CD4-positive, alpha-beta T cell treated with Interferon gamma for 1 hour (primary cell): Measurements from ENCODE around the gene UTP3.
"Not testable (repeated sequence)": the region's sequence is repeated elsewhere in the genome, so short reads cannot be mapped to it uniquely, and the experiment has no call there.

Source experiments
- DNase-seq: peaks from one replicate; pipeline ENCODE4 v3.0.0-alpha.2; 2020

Gene UTP3, protein sequence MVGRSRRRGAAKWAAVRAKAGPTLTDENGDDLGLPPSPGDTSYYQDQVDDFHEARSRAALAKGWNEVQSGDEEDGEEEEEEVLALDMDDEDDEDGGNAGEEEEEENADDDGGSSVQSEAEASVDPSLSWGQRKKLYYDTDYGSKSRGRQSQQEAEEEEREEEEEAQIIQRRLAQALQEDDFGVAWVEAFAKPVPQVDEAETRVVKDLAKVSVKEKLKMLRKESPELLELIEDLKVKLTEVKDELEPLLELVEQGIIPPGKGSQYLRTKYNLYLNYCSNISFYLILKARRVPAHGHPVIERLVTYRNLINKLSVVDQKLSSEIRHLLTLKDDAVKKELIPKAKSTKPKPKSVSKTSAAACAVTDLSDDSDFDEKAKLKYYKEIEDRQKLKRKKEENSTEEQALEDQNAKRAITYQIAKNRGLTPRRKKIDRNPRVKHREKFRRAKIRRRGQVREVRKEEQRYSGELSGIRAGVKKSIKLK

DNA sequence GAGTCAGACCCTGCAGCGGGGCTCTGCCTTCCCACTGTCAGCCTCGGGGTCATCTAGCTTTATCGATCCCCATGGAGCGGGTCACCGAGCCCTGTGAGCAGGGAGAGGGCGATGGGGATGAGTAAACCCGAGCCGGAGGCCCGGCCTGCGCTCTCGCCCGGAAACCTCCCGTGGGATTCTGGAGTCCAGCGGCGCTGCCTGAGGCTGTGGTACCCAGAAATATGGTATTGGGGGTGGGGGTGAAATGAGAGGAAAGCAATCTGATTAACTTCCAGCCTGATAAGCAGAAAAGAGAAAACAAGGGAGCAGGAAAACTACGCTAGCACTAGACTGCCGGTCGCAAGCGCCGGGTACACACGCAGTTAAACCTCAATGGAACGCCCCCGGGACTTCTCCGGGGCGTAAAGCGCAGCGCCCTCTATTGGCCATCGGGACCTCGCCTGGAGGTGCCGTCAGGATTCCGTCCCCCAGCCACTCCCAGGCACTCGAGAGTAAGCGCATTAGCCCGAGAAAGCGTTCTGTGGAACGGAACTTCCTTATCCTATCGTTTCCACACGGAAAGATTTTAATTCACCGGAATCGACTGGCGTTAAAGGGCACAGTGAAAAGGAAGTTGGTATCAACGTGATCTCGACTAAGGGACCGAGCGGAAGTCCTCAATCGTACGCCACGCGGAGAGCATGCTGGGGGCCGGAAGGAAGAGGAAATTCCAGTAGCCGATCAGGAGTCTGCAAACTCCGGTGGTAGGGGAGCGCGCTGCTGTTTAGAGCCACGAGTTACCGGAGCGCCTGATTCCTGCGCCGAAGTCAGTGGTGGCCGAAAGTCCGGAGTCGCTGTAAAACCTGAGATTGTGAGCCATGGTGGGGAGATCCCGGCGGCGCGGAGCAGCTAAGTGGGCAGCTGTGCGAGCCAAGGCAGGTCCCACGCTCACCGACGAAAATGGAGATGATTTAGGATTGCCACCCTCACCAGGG, at the start of gene UTP3:
Gene UTP3, plus strand, starts transcription at position 712 of the 974 bp plus-strand sequence. Its CDS starts 146 bp downstream, at position 858.
- peak; percentile 90 for DNase-seq

DNA sequence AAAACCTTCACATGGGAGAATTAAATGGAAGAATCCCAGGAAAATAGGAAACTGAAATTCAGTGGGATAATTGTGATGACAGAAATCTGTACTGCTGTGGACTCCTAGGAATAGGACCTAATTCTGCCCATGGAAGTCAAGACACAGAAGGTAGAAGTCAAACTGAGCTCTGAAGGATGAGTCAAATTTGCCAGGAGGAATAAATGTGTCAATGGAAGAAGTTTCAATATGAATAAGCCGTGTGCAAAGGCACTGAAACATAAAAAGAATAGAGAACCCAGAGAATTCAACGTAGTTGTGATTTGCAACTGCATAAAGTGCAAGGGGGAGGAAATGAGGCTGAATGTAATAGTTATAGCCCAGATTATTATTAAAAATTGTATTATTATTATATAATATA, 48.1 kb upstream of the UTP3 start:
- no peak for DNase-seq

DNA sequence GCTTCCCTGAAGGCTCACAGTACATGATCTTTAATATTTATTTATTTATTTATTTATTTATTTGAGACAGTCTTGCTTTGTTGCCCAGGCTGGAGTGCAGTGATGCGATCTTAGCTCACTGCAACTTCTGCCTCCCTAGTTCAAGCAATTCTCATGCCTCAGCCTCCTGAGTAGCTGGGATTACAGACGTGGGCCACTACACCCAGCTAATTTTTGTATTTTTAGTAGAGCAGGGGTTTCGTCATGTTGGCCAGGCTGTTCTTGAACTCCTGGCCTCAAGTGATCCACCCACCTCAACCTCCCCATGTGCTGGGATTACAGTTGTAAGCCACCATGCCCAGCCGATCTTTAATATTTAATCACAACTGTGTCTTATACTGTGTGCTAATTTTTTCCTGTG, 37.6 kb upstream of the UTP3 start:
- DNase-seq = not testable (repeated sequence)

DNA sequence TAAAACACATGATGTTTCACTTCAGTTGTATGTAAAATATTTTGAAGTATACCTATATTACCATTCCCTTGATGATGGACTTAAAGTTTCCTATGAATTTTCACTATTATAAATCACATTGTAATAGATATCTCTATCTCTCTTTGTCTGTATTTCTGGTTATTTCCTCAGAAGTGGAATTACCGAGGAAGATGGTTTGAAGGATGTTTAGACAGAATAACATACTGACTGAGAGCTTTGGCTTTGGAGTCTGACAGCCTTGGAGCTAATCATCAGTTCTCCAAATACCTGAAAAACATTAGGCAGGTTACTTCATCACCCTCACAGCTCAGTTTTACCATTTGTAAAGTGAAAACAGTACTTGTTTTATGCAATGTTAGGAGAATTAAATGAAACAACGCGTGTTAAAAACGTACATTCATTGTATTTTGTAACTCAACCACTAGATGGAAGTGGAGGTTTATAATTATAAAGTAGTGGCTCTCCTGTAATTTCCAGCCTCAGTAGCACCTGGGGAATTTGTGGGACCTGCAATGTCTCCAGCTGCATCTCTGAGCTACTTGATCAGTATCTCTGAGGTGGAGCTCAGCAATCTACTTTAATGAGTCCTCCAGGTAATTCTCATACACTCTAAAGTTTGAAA, 36.3 kb upstream of the UTP3 start:
- no peak for DNase-seq

DNA sequence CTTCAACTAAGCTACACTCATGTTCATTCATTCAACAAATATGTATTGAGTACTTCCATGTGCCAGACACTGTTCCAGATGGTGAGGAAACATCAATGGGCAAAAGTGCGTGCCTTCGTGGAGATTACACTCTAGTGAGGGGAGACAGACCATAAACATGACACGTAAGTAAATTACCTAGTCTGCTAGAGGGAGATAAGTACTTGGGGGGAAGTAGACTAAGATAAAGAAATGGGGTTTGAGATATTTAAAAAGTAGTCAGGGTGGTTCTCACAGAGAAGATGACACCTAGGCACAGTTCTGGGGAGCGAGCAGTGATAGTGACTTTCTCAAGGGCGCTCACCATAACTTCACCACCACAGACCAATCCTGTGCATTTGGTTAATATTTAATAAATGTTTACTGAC, 33.7 kb upstream of the UTP3 start:
- no peak for DNase-seq

DNA sequence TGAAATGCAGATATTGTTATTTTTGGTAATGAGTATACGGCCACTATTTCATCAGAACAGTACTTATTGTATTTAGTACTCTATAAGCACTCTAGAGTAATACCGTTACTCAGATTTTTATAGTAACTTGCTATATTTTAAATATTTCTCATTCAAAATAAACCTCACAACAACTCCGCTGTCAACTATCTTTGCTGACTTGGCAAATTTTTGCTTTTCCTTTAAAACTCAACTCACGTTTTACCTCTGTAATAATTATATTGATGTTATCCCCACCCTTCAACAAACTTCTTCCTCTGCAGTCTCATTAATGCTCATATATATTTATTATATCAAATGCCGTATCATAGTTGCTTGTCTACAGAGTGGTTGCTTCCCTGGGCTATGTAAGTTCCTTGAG, 31.0 kb upstream of the UTP3 start:
- no peak for DNase-seq

DNA sequence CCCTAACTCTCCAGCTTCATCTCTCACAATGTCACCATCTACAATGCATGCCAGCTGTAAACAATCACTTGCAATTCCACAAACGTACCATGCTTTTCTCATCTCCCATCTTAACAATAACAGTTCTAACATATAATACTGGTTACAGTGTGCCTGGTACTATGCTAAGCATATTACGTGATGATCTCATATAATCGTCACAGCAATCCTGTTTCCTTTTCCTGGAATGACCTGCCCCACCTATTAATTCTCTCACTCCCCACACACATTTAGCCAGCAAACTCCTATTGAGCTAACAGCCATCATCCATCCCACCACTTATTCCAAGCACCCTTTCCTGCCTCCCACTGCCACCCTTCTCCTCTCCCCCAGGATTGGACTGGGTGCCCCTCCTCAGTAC, 29.9 kb upstream of the UTP3 start:
- DNase-seq = no peak

DNA sequence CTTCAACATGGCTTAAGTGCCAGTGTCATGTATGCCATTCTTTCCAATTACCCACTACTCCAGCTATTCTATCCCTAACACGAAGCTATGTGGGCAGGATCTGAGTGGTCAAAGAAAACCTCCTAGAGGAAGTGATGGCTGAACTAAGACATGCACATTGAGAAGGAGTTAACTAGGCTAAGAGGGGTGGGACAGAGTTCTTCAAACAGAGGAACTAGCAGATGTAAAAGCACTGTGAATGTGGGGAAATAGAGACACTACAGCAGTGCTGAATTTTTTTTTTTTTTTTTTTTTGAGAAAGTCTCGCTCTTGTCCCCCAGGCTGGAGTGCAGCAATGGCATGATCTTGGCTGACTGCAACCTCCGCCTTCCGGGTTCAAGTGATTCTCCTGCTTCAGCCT, 28.2 kb upstream of the UTP3 start:
- no peak for DNase-seq

DNA sequence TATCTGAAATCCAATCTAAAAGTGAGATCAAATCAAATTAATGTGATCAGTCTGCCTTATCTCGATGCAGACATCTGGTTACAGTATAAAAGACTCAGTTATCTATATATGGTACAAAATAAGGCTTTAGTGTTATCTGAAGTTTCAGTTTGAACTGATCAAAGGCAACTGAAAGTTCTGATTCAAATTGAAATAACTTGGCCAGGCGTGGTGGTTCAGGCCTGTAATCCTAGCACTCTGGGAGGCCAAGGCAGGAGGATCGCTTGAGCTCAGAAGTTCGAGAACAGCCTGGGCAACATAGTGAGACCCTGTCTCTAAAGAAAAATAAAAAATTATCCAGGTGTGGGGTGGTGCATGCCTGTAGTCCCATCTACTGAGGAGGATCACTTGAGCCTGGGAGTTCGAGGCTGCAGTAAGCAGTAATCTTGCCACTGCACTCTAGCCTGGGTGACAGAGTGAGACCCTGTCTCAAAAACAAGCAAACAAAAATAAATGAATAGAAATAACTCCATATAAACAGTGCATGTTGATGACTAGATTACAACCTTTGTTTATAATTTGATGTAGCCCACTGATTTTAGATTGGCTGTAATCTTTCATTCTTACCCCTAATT, 26.9 kb upstream of the UTP3 start:
- not testable (repeated sequence) for DNase-seq

DNA sequence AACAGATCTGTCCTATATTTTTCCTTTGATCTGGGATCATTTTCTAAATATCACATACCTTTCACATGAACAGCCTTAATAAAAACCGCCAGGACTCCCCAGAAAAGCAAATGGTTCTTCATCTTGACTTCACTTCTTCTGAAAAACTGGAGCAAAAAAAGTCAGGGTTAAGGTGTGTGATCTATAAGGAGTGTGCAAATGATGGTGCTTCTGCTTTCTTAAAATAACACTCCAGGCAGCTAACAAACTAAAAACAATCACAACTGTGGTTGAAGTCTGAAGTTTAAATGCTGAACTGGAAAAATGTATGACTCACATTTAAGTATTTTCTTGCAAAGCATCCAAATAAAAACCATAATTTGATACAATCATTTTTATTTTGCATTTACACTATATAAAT, 22.0 kb upstream of the UTP3 start, which contains the start of gene JCHAIN:
Gene JCHAIN, minus strand, starts transcription at position 140 of the 400 bp plus-strand sequence. Its CDS starts 18 bp downstream, at position 122.
- DNase-seq = no peak

DNA sequence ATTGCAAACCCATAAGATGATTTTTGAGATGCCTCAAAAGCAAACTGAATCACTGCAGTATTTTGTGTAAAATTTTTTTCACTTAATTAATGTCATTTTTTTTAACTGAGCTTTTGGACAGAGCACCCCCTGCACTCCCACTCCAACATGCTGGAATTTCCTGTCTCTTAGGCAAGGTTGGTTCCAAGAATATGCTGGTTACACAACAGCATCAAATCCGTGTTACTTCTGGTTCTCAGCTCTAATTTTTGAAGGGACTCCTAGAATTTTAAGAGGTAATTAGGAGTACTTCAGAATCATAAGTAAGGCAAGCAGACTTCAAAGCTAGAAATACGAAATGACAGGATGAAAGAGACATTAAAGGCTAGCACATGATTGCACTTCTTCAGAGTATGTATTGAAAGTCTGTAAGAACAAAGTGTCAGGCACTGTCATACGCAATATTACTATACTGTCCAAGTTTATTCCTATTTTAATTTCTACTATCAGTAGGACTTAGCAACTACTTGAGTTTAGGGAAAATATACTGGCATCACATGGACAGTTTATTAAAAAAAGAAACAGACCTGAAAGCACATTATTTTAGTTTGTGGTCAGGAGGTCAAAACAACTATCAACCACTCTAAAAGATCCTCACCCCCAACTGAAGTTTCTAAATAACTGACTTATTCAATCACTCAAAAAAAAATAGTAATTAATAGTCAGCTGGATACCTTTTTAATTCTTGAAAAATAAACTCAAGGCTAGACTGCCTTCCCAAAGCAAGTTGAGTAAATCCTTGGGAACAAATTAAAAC, 20.4 kb upstream of the UTP3 start:
- DNase-seq = no peak

DNA sequence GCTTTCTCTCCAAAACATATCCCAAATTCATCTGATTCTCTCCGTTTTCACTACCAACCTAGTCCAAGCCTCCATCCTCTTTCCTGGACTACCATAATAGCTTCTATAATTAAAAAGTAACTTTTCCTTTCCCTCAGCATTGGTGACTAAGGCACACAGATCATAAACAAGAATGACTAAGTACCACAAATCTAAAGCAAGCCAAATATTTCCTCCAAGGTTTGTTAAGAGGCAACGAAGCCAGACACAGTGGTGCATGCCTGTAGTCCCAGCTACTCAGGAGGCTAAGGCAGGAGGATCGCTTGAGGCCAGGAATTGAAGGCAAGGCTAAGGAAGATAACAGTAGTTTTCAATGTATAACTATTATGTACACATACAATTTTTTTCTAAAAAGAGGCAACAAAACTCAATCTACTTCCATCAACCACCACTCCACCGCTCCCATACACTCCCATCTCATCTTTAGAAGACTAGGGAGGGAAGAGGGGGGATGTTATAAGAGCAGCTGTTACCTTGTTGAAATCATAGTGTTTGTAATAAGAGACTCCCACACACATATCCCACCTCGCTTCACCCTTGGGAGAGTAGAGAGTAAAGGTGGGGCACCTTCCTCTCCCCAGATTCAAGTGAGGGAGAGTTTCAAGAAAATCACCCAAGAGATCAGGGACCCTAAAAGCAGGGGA, 17.9 kb upstream of the UTP3 start:
- no peak for DNase-seq

DNA sequence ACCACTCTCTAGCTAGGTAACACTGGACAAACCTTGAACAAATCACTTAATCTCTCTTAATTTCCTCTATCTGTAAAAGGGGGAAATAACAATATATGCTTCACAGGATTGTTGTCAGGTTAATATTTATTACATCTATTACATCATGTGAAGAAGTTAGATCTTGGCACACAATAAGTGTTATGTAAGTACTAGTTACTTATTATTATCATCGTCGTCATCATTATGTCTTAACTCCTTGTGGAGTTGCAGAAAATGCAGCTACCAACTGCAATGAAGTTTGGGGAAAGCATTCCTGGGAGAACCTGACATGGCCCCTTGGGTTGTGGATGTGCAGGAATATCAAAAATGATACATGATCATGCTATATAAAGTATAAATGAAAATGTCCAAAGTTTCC, 17.2 kb upstream of the UTP3 start:
- no peak for DNase-seq

DNA sequence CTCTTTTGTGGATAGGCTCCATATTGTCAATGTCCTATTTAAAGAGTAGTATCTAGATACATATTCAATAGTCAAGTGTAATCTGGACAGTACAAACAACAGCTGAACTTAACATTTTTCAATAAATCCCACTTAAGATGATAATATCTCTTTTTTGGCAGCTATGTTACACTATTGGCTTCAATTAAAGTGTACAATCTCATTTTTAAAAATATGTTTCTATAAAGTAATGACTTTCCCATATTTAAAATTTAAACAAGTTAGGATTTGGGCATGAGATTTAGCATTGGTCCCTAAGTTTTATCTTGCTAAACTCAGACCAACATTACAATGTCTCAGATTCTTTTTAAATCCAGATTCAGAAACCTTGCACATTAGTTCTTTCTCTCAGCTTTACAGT, 14.1 kb upstream of the UTP3 start:
- no peak for DNase-seq

DNA sequence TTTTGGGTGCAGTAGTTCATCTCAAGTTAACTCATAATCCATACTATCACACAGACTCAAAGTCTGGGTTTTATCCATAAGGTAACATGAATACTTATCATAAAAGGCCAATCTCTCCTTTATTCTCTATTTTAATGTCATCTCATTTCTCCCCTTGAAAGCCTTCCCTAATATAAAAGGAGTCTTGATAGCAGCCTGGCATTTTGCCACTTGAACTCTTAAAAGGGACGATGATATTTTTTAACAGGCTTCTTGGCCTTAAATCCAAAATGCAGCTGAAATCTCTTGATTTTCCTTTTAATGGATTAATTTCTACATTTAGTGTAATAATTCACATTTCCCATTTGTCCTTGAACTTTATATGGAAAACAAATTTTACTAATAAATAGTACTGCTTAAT, 13.6 kb upstream of the UTP3 start:
- no peak for DNase-seq

DNA sequence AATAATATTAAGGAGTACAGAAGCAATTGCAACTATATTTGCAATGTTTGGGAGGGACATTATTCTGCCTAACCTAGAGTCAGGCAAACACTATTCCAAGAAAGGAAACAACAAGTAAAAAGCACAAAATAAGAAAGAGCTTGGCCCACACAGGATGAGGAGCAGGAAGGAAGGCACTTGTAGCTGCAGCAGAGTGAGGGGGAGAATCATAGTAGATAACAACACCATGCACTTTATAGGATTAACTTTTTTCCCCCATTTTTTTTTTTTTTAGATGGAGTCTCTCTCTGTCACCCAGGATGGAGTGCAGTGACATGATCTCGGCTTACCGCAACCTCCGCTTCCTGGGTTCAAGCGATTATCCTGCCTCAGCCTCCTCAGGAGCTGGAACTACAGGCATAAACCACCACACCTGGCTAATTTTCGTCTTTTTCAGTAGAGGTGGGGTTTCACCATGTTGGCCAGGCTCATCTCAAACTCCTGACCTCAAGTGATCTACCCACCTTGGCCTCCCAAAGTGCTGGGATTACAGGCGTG, 11.7 kb upstream of the UTP3 start:
- no peak for DNase-seq

DNA sequence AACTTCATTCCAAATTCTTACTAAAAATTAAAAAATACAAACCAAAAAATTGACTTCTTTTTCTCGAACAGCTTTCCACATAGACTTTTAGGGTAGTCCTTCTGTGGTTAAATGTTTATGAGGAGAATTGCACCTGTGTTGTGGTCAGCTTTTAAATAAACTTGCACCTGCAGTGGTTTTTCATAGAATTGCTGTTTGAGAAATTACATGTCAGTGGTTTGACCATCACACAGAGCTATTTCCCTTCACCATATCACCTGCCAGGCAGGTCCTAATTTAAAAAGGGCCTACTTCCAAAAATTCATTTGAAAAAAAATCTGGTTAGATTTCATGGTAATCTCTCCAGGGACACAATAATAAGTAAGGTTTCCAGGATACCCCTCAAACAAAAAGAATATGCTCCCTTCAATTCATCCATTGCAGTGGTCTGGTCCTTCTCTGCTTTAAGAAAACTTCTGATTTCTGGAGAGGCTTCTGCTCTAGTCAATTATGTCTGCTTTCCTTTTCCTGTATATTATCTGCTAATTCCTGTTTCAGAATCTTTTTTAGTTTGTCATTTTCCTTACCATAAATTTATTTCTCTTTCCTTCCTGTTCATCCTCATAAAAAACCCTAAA, 9.8 kb upstream of the UTP3 start:
- no peak for DNase-seq

DNA sequence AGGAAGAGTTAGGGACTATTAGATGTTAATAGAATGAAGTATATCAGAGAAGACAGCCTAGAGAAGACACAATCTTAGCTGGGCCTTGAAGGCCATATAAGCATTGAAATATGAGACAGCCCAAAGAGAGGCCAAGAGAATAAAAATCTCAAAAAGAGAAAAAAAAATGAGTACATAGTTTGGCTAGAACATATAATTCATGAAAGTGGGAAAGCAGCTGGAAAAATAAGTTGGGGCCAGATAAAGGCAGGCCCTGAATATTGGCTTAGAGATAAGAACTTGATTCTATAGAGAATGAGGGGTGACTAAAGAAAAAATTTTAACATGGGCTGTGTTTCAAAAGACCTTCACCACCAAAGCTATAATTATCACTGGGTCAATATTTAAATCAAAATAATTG, 7.4 kb upstream of the UTP3 start:
- no peak for DNase-seq

DNA sequence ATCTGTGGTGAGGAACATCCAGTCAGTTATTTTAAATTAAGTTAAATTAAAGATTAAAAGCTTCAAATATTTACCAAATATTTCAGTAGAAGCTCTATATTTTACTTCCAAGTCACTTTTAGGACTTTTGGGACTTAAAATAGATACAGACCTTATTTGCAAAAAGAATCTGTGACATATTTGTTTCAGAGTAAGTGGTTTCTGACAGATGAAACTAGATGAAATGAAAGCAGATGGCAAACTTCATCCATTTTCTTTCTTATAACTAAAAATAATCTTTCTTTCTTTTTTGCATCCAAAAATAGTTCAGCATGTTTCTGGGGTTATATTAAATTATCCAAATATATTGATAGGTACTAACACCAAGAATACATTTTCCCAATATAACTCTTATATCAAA, 6.6 kb upstream of the UTP3 start:
- DNase-seq = no peak

DNA sequence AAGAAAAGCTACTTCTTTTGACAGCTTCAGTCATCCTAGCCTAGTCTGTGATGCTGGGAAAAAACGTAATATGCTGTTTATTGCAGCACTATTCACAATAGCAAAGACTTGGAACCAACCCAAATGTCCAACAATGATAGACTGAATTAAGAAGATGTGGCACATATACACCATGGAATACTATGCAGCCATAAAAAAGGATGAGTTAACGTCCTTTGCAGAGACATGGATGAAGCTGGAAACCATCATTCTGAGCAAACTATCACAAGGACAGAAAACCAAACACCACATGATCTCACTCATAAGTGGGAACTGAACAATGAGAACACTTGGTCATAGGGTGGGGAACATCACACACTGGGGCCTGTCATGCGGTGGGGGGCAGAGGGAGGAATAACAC, 6.2 kb upstream of the UTP3 start:
- DNase-seq = not testable (repeated sequence)
